Heart right ventricle (tissue), 16 donors: ENCODE data around the gene TBC1D9B. TPM values are rescaled to one million over a fixed set of nuclear protein-coding genes. Genes with fewer than 3 reads are reported as not detected.
A peak's percentile ranks its signal among the peaks of the same experiment; 100 is the strongest.

Experiments
- ATAC-seq, 8 donors: fragments of 200-7000 bp; cut with Tn5 transposase; one replicate each; pipeline ENCODE4 v1.9.1; 2020; ENCODE audit warnings: mild to moderate bottlenecking in 8 of 8, moderate library complexity in 8 of 8, moderate number of reproducible peaks in 1 of 8
- DNase-seq, 2 donors: peaks; one replicate each; pipeline ENCODE4 v3.0.0-alpha.2; 2020
- H3K27ac ChIP-seq, 10 donors: fragments of 200-600 bp; sonication (generic) in 2 of 10; one replicate each; pipeline versions ENCODE4 v1.5.0 to v1.8.0; 2020 to 2022; ENCODE audit warnings: mild to moderate bottlenecking in 3 of 10
- H3K27me3 ChIP-seq, 7 donors: fragments of 200-600 bp; one replicate each; pipeline ENCODE4 v1.8.0; 2021 to 2022; ENCODE audit warnings: mild to moderate bottlenecking in 2 of 7
- H3K36me3 ChIP-seq, 9 donors: fragments of 200-600 bp; sonication (generic) in 1 of 9; one replicate each; pipeline versions ENCODE4 v1.5.0 to v1.8.0; 2020 to 2022; ENCODE audit warnings: mild to moderate bottlenecking in 2 of 9
- H3K4me1 ChIP-seq, 9 donors: fragments of 200-600 bp; sonication (generic) in 1 of 9; one replicate each; pipeline versions ENCODE4 v1.5.0 to v1.8.0; 2020 to 2022; ENCODE audit warnings: mild to moderate bottlenecking in 4 of 9
- H3K4me3 ChIP-seq, 10 donors: fragments of 200-600 bp; sonication (generic) in 2 of 10; one replicate each; pipeline versions ENCODE4 v1.5.0 to v1.8.0; 2020 to 2022; ENCODE audit warnings: mild to moderate bottlenecking in 7 of 10, moderate library complexity in 2 of 10
- H3K9me3 ChIP-seq, 11 donors: fragments of 200-600 bp in 10 of 11; sonication (generic) in 2 of 11; one replicate each; pipeline versions ENCODE4 v1.5.0 to v1.8.0; 2013 to 2022; ENCODE audit warnings: mild to moderate bottlenecking in 2 of 11, control low read depth in 1 of 11, moderate library complexity in 1 of 11
- CTCF ChIP-seq, 9 donors: fragments of 200-600 bp; sonication (generic) in 2 of 9; IDR thresholded peaks; one replicate each; pipeline versions ENCODE4 v1.5.0 to v1.8.0; 2021 to 2022; ENCODE audit warnings: antibody characterized with exemption in 9 of 9, mild to moderate bottlenecking in 5 of 9, moderate library complexity in 1 of 9
- WGBS, 2 donors: extraction: QIAGEN DNeasy Blood & Tissue Kit; methylation state at CpG; one replicate each; pipeline ENCODE4 v1.1.7; 2013; ENCODE audit warnings: inconsistent platforms in 1 of 2; 5-methylcytosine and 5-hydroxymethylcytosine counted together
- intact Hi-C, 10 donors: fragments of 100-400 bp; cut with DNase I; formaldehyde crosslinking; loops; one replicate each; pipeline versions ENCODE4 v1.11.1 to v1.14.2; 2022
- polyA plus RNA-seq, 2 donors: library from polyadenylated mRNA; stranded (reverse); fragments of 200-250 nt; gene quantifications; one replicate each; pipeline ENCODE4 v1.2.3, GENCODE V29; 2013
- total RNA-seq, 10 donors: library from RNA; stranded (reverse); fragmentation: NEBNext Ultra II Directional in 3 of 10; extraction: Animal tissue kit (Norgen Biotek cat#: 25700) in 3 of 10; gene quantifications; one replicate each; pipeline versions ENCODE4 v1.2.1 to v1.2.4, GENCODE V29; 2021 to 2023
- donor health status: Arrhythmogenic right ventricular cardiomyopathy.
- donor health status: ischemic (EF 13 %, LVEDD 7.1; RV severe dilation, severe dysfunction).
- donor health status: healthy with polysubstance abuse.
- donor health status: DM: no; HTN: yes; CAD: no.
- donor health status: DM: no; HTN: no; CAD: no.
- donor health status: ischemic (EF 25% LVEDD 6.9; RV normal size, moderate dysfunction).
- donor health status: ischemic (EF 25% LVEDD 5.7; RV mildly dilated, moderate dysfunction).
- donor health status: healthy.
- donor health status: DM: yes; HTN: yes; CAD: no.
- donor health status: Ischemic cardiomyopathy.
- donor health status: ischemic (EF 35%, LVEDD 5.7; RV mildly dilated, moderate dysfunction).
- donor health status: nonischemic (EF 11% LVEDD 7.7; RV severe dilation, severe dysfunction).
- donor health status: DM: yes; HTN: yes; CAD: no.
- donor health status: PGD.
- donor health status: ischemic (EF 29% LVEDD 5.4; RV normal size, mild dysfunction).
- donor health status: nonischemic (EF 23%, LVEDD 6.1; RV moderate dilation, normal function).

The TBC1D9B gene
- total and polyA plus RNA-seq, 12 donors, result 26.0 to 52.1 (median 32.3) TPM

- no peak for TF ChIP-seq CTCF (IDR thresholded peaks at IDR 0.05)
- H3K36me3 ChIP-seq, result peaks cover 12 to 96% (median 79%) of the 10 kb centered on the region in 9 donors
- WGBS, 2 donors, result 81 to 83% methylated on average over 8 of the region's 8 CpGs
- H3K4me3 ChIP-seq, result no peak overlapping the region
- H3K4me1 ChIP-seq, result peaks cover 0 to 36% (median 11%) of the 10 kb centered on the region in 9 donors
- intact Hi-C loops, result no loop called here
- H3K9me3 ChIP-seq, result no peaks in the 10 kb centered on the region
- ATAC-seq (no peak), DNase-seq (no peak)
- H3K27me3 ChIP-seq, result no peaks in the 10 kb centered on the region
- H3K27ac ChIP-seq, result no peak overlapping the region
Measured at GRCh38 chr5:179834120-179834519, 73.6 kb downstream of the TBC1D9B start.

- Histone ChIP-seq H3K27me3 (no peaks in the 10 kb centered on the region), H3K36me3 (peaks cover 12 to 97% (median 82%) of the 10 kb centered on the region in 9 donors), H3K4me3 (no peak overlapping the region), H3K4me1 (peaks cover 0 to 40% (median 15%) of the 10 kb centered on the region in 9 donors), H3K9me3 (no peaks in the 10 kb centered on the region), H3K27ac (no peak overlapping the region)
- 98% methylated on average over 3 of the region's 3 CpGs for WGBS, 2 donors
- ATAC-seq (no peak), DNase-seq (no peak)
- intact Hi-C loops, result no loop called here
- no peak for TF ChIP-seq CTCF (IDR thresholded peaks at IDR 0.05)
Measured at GRCh38 chr5:179833709-179834070, 74.0 kb downstream of the TBC1D9B start.

GRCh38 chr5:179833056-179833708 lies 74.5 kb downstream of the TBC1D9B start:
- WGBS, 2 donors, result 88% methylated on average over 23 of the region's 23 CpGs
- no peak for TF ChIP-seq CTCF (IDR thresholded peaks at IDR 0.05)
- Histone ChIP-seq H3K27me3 (no peaks in the 10 kb centered on the region), H3K9me3 (no peaks in the 10 kb centered on the region), H3K4me1 (peaks cover 0 to 44% (median 16%) of the 10 kb centered on the region in 9 donors), H3K27ac (no peak overlapping the region), H3K36me3 (peaks cover 12 to 97% (median 82%) of the 10 kb centered on the region in 9 donors), H3K4me3 (no peak overlapping the region)
- ATAC-seq (peak in 1 of 8 donors; percentile 3), DNase-seq (no peak)
- intact Hi-C loops, result no loop called here

- 90 to 94% methylated on average over 20 of the region's 20 CpGs for WGBS, 2 donors
- peak in 2 of 8 donors; percentile 7 to 10 for ATAC-seq
- no peak for DNase-seq
Measured at GRCh38 chr5:179832039-179832745, 75.5 kb downstream of the TBC1D9B start.

More at GRCh38 chr5:179832039-179832745, 75.5 kb downstream of the TBC1D9B start:
- H3K4me1 ChIP-seq, result peaks cover 0 to 53% (median 16%) of the 10 kb centered on the region in 9 donors
- H3K36me3 ChIP-seq, result peaks cover 12 to 97% (median 79%) of the 10 kb centered on the region in 9 donors
- H3K27ac ChIP-seq, result no peak overlapping the region
- H3K4me3 ChIP-seq, result no peak overlapping the region
- no peaks in the 10 kb centered on the region for H3K27me3 ChIP-seq
- TF ChIP-seq CTCF (IDR thresholded peaks at IDR 0.05), result no peak
- intact Hi-C loops, result no loop called here
- no peaks in the 10 kb centered on the region for H3K9me3 ChIP-seq
